GM12878 (cell line): Measurements from ENCODE around the gene FAM83G. TPM values are rescaled to one million over a fixed set of nuclear protein-coding genes. Genes with fewer than 3 reads are reported as not detected.

Source experiments
- ATF7 ChIP-seq: fragments of 450-650 bp; IDR thresholded peaks from 2 replicates; pipeline ENCODE4 v1.6.1; 2016; ENCODE audit warnings: low read depth, mild to moderate bottlenecking
- CBFB ChIP-seq: IDR thresholded peaks from 2 replicates; pipeline ENCODE4 v1.6.1; 2016; ENCODE audit warnings: antibody characterized with exemption, low read depth
- CHD2 ChIP-seq: IDR thresholded peaks from 2 replicates; pipeline ENCODE4 v1.6.1; 2011; ENCODE audit warnings: low read depth, low read length, improper control_type of control experiment, borderline replicate concordance
- CREB1 ChIP-seq: IDR thresholded peaks from 2 replicates; pipeline ENCODE4 v1.6.1; 2012; ENCODE audit warnings: low read depth, mild to moderate bottlenecking, inconsistent platforms
- CREM ChIP-seq: IDR thresholded peaks from 2 replicates; pipeline ENCODE4 v1.6.1; 2014; ENCODE audit warnings: antibody characterized with exemption, low read depth
- CTCF ChIP-seq, 3 experiments: IDR thresholded peaks in 2 of 3; conservative IDR thresholded peaks in 1 of 3; 2 replicates each; pipeline ENCODE4 v1.5.1; 2011; ENCODE audit warnings: low read depth in 3 of 3, low read length in 3 of 3, mild to moderate bottlenecking in 3 of 3, control low read depth in 2 of 3, moderate library complexity in 2 of 3, inconsistent platforms in 1 of 3, mixed read lengths in 1 of 3; ENCODE audit not compliant: control insufficient read depth in 2 of 3, insufficient read depth in 1 of 3; ENCODE audit errors: extremely low read depth in 1 of 3
- EP300 ChIP-seq, 2 experiments: fragments of 150-350 bp in 1 of 2; IDR thresholded peaks; 2 replicates each; pipeline ENCODE4 v1.6.1; 2011 to 2012; ENCODE audit warnings: low read depth in 2 of 2, low read length in 2 of 2, borderline replicate concordance in 1 of 2, improper control_type of control experiment in 1 of 2, inconsistent platforms in 1 of 2; ENCODE audit not compliant: control insufficient read depth in 1 of 2
- ETV6 ChIP-seq, 2 experiments: fragments of 450-650 bp in 1 of 2; IDR thresholded peaks in 1 of 2; conservative IDR thresholded peaks in 1 of 2; 2 replicates each; pipeline ENCODE4 v1.6.1; 2014; ENCODE audit warnings: antibody characterized with exemption in 1 of 2, borderline replicate concordance in 1 of 2, low read depth in 1 of 2, mild to moderate bottlenecking in 1 of 2, moderate library complexity in 1 of 2
- IKZF2 ChIP-seq, 2 experiments: fragments of 450-650 bp; IDR thresholded peaks; 2 replicates each; pipeline ENCODE4 v1.6.1; 2017; ENCODE audit warnings: mild to moderate bottlenecking in 2 of 2, moderate library complexity in 2 of 2
- KDM1A ChIP-seq: fragments of 200-600 bp; sonication (generic); IDR thresholded peaks from 2 replicates; pipeline ENCODE4 v1.6.1; 2016; ENCODE audit warnings: borderline replicate concordance
- NFXL1 ChIP-seq: fragments of 450-650 bp; IDR thresholded peaks from 2 replicates; pipeline ENCODE4 v1.6.1; 2017; ENCODE audit warnings: antibody characterized with exemption, mild to moderate bottlenecking, borderline replicate concordance
- NR2F1 ChIP-seq: fragments of 450-650 bp; conservative IDR thresholded peaks from 2 replicates; pipeline ENCODE4 v1.6.1; 2017; ENCODE audit warnings: mild to moderate bottlenecking
- PAX5 ChIP-seq: IDR thresholded peaks from 2 replicates; pipeline ENCODE4 v1.6.1; 2011; ENCODE audit warnings: low read depth, low read length, borderline replicate concordance
- POU2F2 ChIP-seq: IDR thresholded peaks from 3 replicates; pipeline ENCODE4 v1.6.1; 2011; ENCODE audit warnings: low read depth, mild to moderate bottlenecking, low read length, borderline replicate concordance
- RELB ChIP-seq: fragments of 450-650 bp; IDR thresholded peaks from 2 replicates; pipeline ENCODE4 v1.6.1; 2017; ENCODE audit warnings: low read depth, mild to moderate bottlenecking, moderate library complexity
- SMARCA5 ChIP-seq: fragments of 450-650 bp; IDR thresholded peaks from 2 replicates; pipeline ENCODE4 v1.6.1; 2017; ENCODE audit warnings: mild to moderate bottlenecking
- SUZ12 ChIP-seq: fragments of 200-600 bp; sonication (generic); IDR thresholded peaks from one replicate; pipeline ENCODE4 v1.6.1; 2018; ENCODE audit warnings: antibody characterized with exemption, mild to moderate bottlenecking; ENCODE audit not compliant: unreplicated experiment
- TAF1 ChIP-seq: IDR thresholded peaks from 2 replicates; pipeline ENCODE4 v1.6.1; 2011; ENCODE audit warnings: mild to moderate bottlenecking, low read depth, low read length, borderline replicate concordance
- ZNF207 ChIP-seq: fragments of 450-650 bp; IDR thresholded peaks from 2 replicates; pipeline ENCODE4 v1.6.1; 2014; ENCODE audit warnings: antibody characterized with exemption, mild to moderate bottlenecking, borderline replicate concordance
- ZNF384 ChIP-seq: IDR thresholded peaks from 2 replicates; pipeline ENCODE4 v1.6.1; 2012; ENCODE audit warnings: low read depth, mild to moderate bottlenecking, low read length, improper control_type of control experiment, borderline replicate concordance
- polyA plus RNA-seq, 11 experiments: library from polyadenylated mRNA; depleted of rRNA in 4 of 11; unstranded in 6 of 11; stranded (reverse) in 5 of 11; fragments of >200 nt; fragmentation: Nextera tagmentation in 4 of 11; fragmentation: Illumina TruSeq in 1 of 11; extraction: Ambion mirVana in 4 of 11; extraction: Trizol in 1 of 11; gene quantifications; 1 replicate in 1 of 11; 2 replicates in 10 of 11; pipeline versions ENCODE4 v1.2.1 to v1.2.3, GENCODE V29; 2011 to 2016; ENCODE audit warnings: inconsistent platforms in 2 of 11, missing spikeins in 2 of 11, low read depth in 1 of 11
- total RNA-seq, 4 experiments: library from RNA; depleted of rRNA in 3 of 4; stranded (reverse); fragments of >200 nt in 3 of 4; fragmentation: Illumina TruSeq in 1 of 4; extraction: Trizol in 1 of 4; gene quantifications; 2 replicates each; pipeline versions ENCODE4 v1.2.1 to v1.2.3, GENCODE V29; 2013 to 2021
- TF ChIP-seq, protein P1 (sequence below): fragments of 450-650 bp; formaldehyde crosslinking; IDR thresholded peaks from 2 replicates; pipeline ENCODE4 v1.5.0; 2022; ENCODE audit warnings: mild to moderate bottlenecking, missing genetic modification characterization

The FAM83G gene
- total and polyA plus RNA-seq, 10 of the 15 experiments (the other 5 are each of a cell fraction or from before 2014, with no cell fraction given): 0.03 to 16.7 (median 6.5) TPM

- TF ChIP-seq ZNF384: peak; percentile 81
- TF ChIP-seq ATF7: peak; percentile 68
- TF ChIP-seq ZNF207: peak; percentile 67; the same call in 1 of the 2 replicates
- no peak for TF ChIP-seq CBFB
- no peak for TF ChIP-seq SUZ12
- TF ChIP-seq RELB: peak; percentile 62; the same call in 1 of the 2 replicates
- no peak for TF ChIP-seq CTCF (IDR thresholded peaks at IDR 0.05 in 2 of 3, conservative IDR thresholded peaks at IDR 0.05 in 1 of 3; ENCODE audit: control insufficient read depth in 2 of 3, extremely low read depth in 1 of 3, insufficient read depth in 1 of 3, low read depth in 3 of 3, low read length in 3 of 3)
- TF ChIP-seq NR2F1: peak; percentile 91
- 0 out of 2 replicates have a peak, but pooled peaks have one; percentile 16 for TF ChIP-seq TAF1
- TF ChIP-seq SMARCA5: no peak
- 0 out of 2 replicates have a peak, but pooled peaks have one; percentile 21 for TF ChIP-seq CREB1
- TF ChIP-seq IKZF2 (IDR thresholded peaks at IDR 0.05): peak; percentile 54 to 59; a peak in 2 of 4 replicates
- 0 out of 2 replicates have a peak, but pooled peaks have one; percentile 34 for TF ChIP-seq CHD2
- no peak for TF ChIP-seq KDM1A
- TF ChIP-seq ETV6 (conservative IDR thresholded peaks at IDR 0.05 in 1 of 2, IDR thresholded peaks at IDR 0.05 in 1 of 2; ENCODE audit: borderline replicate concordance in 1 of 2, low read depth in 1 of 2): peak in 1 of 2 experiments; percentile 48; a peak in 1 of 4 replicates
- 0 out of 2 replicates have a peak, but pooled peaks have one; percentile 22 for TF ChIP-seq PAX5
- TF ChIP-seq CREM: no peak
- no peak for TF ChIP-seq NFXL1
- TF ChIP-seq POU2F2: 0 out of 3 replicates have a peak, but pooled peaks have one; percentile 18
- peak in 1 of 2 experiments; percentile 51; a peak in 2 of 4 replicates for TF ChIP-seq EP300 (IDR thresholded peaks at IDR 0.05; ENCODE audit: borderline replicate concordance in 1 of 2, control insufficient read depth in 1 of 2, low read depth in 2 of 2, low read length in 2 of 2)
- TF ChIP-seq, protein P1, sequence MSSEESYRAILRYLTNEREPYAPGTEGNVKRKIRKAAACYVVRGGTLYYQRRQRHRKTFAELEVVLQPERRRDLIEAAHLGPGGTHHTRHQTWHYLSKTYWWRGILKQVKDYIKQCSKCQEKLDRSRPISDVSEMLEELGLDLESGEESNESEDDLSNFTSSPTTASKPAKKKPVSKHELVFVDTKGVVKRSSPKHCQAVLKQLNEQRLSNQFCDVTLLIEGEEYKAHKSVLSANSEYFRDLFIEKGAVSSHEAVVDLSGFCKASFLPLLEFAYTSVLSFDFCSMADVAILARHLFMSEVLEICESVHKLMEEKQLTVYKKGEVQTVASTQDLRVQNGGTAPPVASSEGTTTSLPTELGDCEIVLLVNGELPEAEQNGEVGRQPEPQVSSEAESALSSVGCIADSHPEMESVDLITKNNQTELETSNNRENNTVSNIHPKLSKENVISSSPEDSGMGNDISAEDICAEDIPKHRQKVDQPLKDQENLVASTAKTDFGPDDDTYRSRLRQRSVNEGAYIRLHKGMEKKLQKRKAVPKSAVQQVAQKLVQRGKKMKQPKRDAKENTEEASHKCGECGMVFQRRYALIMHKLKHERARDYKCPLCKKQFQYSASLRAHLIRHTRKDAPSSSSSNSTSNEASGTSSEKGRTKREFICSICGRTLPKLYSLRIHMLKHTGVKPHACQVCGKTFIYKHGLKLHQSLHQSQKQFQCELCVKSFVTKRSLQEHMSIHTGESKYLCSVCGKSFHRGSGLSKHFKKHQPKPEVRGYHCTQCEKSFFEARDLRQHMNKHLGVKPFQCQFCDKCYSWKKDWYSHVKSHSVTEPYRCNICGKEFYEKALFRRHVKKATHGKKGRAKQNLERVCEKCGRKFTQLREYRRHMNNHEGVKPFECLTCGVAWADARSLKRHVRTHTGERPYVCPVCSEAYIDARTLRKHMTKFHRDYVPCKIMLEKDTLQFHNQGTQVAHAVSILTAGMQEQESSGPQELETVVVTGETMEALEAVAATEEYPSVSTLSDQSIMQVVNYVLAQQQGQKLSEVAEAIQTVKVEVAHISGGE: no peak
These were observed 83.6 kb downstream of the FAM83G start (continued) for GRCh38 chr17:18920911-18921441.
